ENCODE data around the gene KCNN3. TPM values are rescaled to one million over a fixed set of nuclear protein-coding genes. Genes with fewer than 3 reads are reported as not detected.
A peak's percentile ranks its signal among the peaks of the same experiment; 100 is the strongest.

KCNN3 gene
- total RNA-seq, 1 experiment from 2014 or later: 0.72 TPM

GRCh38 chr1:154880671-154881070, 10.6 kb upstream of the KCNN3 start:
- DNase-seq (ENCODE audit: low read depth): no peak

- no peak for DNase-seq (ENCODE audit: low read depth)
These were observed 8.9 kb upstream of the KCNN3 start for GRCh38 chr1:154879038-154879421.

GRCh38 chr1:154878371-154879037, 8.4 kb upstream of the KCNN3 start:
- peak; percentile 45 for DNase-seq (ENCODE audit: low read depth)

GRCh38 chr1:154877370-154877974, 7.4 kb upstream of the KCNN3 start:
- DNase-seq (ENCODE audit: low read depth): no peak

- DNase-seq (ENCODE audit: low read depth): no peak
These were observed 6.8 kb upstream of the KCNN3 start for GRCh38 chr1:154876842-154877369.

- DNase-seq (ENCODE audit: low read depth): no peak
These were observed 4.4 kb upstream of the KCNN3 start for GRCh38 chr1:154874465-154874864.

GRCh38 chr1:154873321-154873950, 3.4 kb upstream of the KCNN3 start:
- DNase-seq (ENCODE audit: low read depth): no peak

- DNase-seq (ENCODE audit: low read depth): no peak
These were observed 1.3 kb upstream of the KCNN3 start for GRCh38 chr1:154871374-154871773.

GRCh38 chr1:154870734-154871133, 653 bp upstream of the KCNN3 start:
- no peak for DNase-seq (ENCODE audit: low read depth)

- DNase-seq (ENCODE audit: low read depth): peak; percentile 72
These were observed 548 bp downstream of the KCNN3 start for GRCh38 chr1:154869351-154870114.

- no peak for DNase-seq (ENCODE audit: low read depth)
These were observed 2.1 kb downstream of the KCNN3 start for GRCh38 chr1:154867841-154868605.

- DNase-seq (ENCODE audit: low read depth): peak; percentile 74
These were observed 2.8 kb downstream of the KCNN3 start for GRCh38 chr1:154867064-154867825.

- peak; percentile 61 for DNase-seq (ENCODE audit: low read depth)
These were observed 3.6 kb downstream of the KCNN3 start for GRCh38 chr1:154866257-154867063.

GRCh38 chr1:154865442-154866256, 4.4 kb downstream of the KCNN3 start:
- DNase-seq (ENCODE audit: low read depth): no peak

- DNase-seq (ENCODE audit: low read depth): no peak
These were observed 5.7 kb downstream of the KCNN3 start for GRCh38 chr1:154864189-154864975.

- DNase-seq (ENCODE audit: low read depth): peak; percentile 88
These were observed 6.5 kb downstream of the KCNN3 start for GRCh38 chr1:154863315-154864174.

GRCh38 chr1:154862907-154863306, 7.2 kb downstream of the KCNN3 start:
- DNase-seq (ENCODE audit: low read depth): no peak

Data from RPMI7951 (cell line).